ENCODE measurements around the gene ACTRT2. TPM values are rescaled to one million over a fixed set of nuclear protein-coding genes. Genes with fewer than 3 reads are reported as not detected.

Gene ACTRT2
- total RNA-seq, 1 experiment from 2014 or later: not detected

DNA sequence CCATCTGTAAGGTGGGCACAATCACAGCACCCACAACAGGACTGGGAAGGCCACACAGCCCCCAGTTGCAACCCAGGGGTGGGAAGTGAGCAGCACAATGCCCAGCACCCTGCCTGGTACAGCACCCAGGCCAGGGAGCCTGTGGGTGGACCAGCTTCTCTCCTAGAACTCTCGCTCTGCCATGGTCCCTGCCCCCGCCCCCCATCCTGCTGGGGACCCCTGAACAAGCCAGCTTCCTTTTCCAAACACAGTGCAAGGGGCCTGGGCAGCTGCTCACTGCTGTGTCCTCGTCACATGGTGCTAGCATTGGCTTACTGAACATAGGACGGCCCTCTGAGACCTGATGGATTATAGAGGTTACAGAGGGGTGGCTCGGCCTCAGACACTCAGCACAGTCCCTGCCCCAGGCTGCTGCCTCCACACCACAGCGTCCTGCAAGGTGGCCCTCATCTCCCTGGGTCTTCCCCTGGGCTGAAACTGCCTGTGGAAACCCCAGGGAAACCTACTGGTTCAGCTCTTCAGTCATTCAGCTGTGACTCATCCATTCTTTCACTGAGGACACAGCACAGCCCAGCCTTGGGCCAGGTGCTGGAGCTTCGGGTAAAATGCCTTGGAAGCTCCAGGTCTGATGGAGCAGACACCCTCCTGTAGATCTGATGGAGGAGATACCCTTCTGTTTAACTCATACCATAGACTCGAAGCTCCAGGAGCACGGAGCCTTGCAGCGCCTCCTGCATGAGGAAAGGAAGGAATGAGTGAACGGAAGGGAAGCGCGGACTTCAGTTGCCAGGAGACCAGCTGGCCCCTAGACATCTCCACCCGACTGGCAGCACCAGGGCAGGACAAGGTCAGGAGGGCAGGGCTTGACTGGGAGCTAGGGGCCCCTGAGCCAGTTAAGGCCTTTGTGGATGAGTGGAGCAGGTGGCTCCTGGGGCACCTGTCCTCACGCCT lies 39.6 kb downstream of the ACTRT2 start:
- no peak overlapping the region for H3T11ph ChIP-seq (ENCODE audit: low read length)
- no peak overlapping the region for H2BK120ac ChIP-seq (ENCODE audit: low read depth, low read length, poor library complexity, severe bottlenecking)
- H3K18ac ChIP-seq (ENCODE audit: insufficient read length, low read depth, low read length): no peak overlapping the region
- no peak overlapping the region for H2BK20ac ChIP-seq (ENCODE audit: low read depth, low read length, poor library complexity, severe bottlenecking)
- no peak overlapping the region for H2BK5ac ChIP-seq (ENCODE audit: insufficient read length, low read length)
- Mint-ChIP-seq H3K4me1 (peaks cover 3 to 13% of the 10 kb centered on the region in 2 experiments; a peak in 3 of 4 replicates), H3K36me3 (ENCODE audit: insufficient read depth in 1 of 3, low read depth in 3 of 3) (no peaks in the 10 kb centered on the region), H3K4me3 (no peak overlapping the region), H3K27me3 (ENCODE audit: low read depth) (peaks cover 86% of the 10 kb centered on the region), H3K27ac (no peak overlapping the region), H3K9me3 (no peaks in the 10 kb centered on the region)
- H3K23me2 ChIP-seq (ENCODE audit: insufficient read length, low read depth, low read length, poor library complexity, severe bottlenecking): peaks cover 6% of the 10 kb centered on the region
- H2BK12ac ChIP-seq (ENCODE audit: insufficient read length, low read depth, low read length): no peak overlapping the region
- peak; percentile 26 for DNase-seq
- H3K56ac ChIP-seq (ENCODE audit: insufficient read length, low read depth, low read length): no peak overlapping the region
- no peaks in the 10 kb centered on the region for H3K79me1 ChIP-seq (ENCODE audit: insufficient read depth, low read depth, low read length, poor library complexity, severe bottlenecking)
- no peaks in the 10 kb centered on the region for H4K20me1 ChIP-seq (ENCODE audit: control insufficient read depth, insufficient read depth, insufficient read length)
- H4K8ac ChIP-seq (replicated peaks; ENCODE audit: insufficient read length, low read depth, low read length): no peak overlapping the region
- no peak overlapping the region for H4K5ac ChIP-seq (ENCODE audit: insufficient read length, low read depth, low read length)
- no peak overlapping the region for H3K27ac ChIP-seq (ENCODE audit: insufficient read length, low read depth, low read length)
- no peak overlapping the region for H3K4ac ChIP-seq (ENCODE audit: low read depth, low read length)
- no peaks in the 10 kb centered on the region for H3K79me2 ChIP-seq (ENCODE audit: insufficient read depth, low read length)
- no peaks in the 10 kb centered on the region for H3K9me3 ChIP-seq (ENCODE audit: control insufficient read depth, low read depth, low read length)
- no peak overlapping the region for H3K23ac ChIP-seq (ENCODE audit: insufficient read length, low read depth, low read length)
- H2AFZ ChIP-seq (ENCODE audit: low read length): no peak overlapping the region
- no peak overlapping the region for H2AK5ac ChIP-seq (ENCODE audit: insufficient read length, low read length)
- no peak overlapping the region for H3K9ac ChIP-seq (ENCODE audit: extremely low read depth, insufficient read length, low read length)
- H3K14ac ChIP-seq (ENCODE audit: insufficient read depth, low read length): peak overlapping the region; percentile 22; the same call in 1 of the 2 replicates
- no peak overlapping the region for H4K91ac ChIP-seq (ENCODE audit: insufficient read length, low read depth, low read length)
- H3K4me2 ChIP-seq (ENCODE audit: insufficient read depth, insufficient read length, low read length): no peak overlapping the region
- WGBS (ENCODE audit: extremely low coverage, insufficient read length, low lambda C conversion rate): no CpG with 5 or more reads among the region's 15 CpGs
- TF ChIP-seq, protein P1, sequence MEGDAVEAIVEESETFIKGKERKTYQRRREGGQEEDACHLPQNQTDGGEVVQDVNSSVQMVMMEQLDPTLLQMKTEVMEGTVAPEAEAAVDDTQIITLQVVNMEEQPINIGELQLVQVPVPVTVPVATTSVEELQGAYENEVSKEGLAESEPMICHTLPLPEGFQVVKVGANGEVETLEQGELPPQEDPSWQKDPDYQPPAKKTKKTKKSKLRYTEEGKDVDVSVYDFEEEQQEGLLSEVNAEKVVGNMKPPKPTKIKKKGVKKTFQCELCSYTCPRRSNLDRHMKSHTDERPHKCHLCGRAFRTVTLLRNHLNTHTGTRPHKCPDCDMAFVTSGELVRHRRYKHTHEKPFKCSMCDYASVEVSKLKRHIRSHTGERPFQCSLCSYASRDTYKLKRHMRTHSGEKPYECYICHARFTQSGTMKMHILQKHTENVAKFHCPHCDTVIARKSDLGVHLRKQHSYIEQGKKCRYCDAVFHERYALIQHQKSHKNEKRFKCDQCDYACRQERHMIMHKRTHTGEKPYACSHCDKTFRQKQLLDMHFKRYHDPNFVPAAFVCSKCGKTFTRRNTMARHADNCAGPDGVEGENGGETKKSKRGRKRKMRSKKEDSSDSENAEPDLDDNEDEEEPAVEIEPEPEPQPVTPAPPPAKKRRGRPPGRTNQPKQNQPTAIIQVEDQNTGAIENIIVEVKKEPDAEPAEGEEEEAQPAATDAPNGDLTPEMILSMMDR (conservative IDR thresholded peaks at IDR 0.05): no peak
- H3K4me1 ChIP-seq (ENCODE audit: insufficient read depth, low read length): no peaks in the 10 kb centered on the region
- H3K27me3 ChIP-seq (ENCODE audit: insufficient read depth, low read length): peaks cover 41% of the 10 kb centered on the region
- H2BK15ac ChIP-seq (ENCODE audit: low read depth, low read length): no peak overlapping the region
